ENCODE data around the gene KLKB1.
"Not testable (repeated sequence)": the region's sequence is repeated elsewhere in the genome, so short reads cannot be mapped to it uniquely, and the experiment has no call there.

The KLKB1 gene

GRCh38 chr4:186260504-186261448 is 33.5 kb downstream of the KLKB1 start:
- DNase-seq (ENCODE audit: low read depth): peak; percentile 2
- no peak overlapping the region for H3K4me3 ChIP-seq (ENCODE audit: control insufficient read depth, low read depth, low read length)
- TF ChIP-seq CTCF (conservative IDR thresholded peaks at IDR 0.05; ENCODE audit: control insufficient read depth, insufficient read depth, low read depth, low read length): no peak

DNA sequence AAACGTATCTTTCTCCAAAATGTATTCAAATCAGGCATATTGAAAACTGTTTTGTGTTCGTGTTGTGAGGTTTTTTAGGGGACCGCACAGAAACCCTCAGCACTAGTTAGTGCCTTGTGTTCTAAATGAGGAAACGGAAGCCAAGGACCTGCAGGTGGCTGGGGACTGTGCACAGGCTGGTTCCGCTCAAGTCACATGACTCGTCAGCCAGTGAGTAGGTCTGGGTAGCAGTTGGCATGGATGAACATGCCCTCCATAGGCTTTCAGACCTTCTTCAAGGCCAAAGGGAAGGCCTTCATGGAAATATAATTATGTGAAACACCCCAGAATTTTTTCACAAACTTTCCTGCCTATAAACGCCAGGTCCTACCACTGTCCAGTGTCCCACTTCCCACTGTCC is 37.4 kb downstream of the KLKB1 start:
- no peak for DNase-seq (ENCODE audit: low read depth)
- no peak for TF ChIP-seq CTCF (conservative IDR thresholded peaks at IDR 0.05; ENCODE audit: control insufficient read depth, insufficient read depth, low read depth, low read length)
- H3K4me3 ChIP-seq (ENCODE audit: control insufficient read depth, low read depth, low read length): no peak overlapping the region

DNA sequence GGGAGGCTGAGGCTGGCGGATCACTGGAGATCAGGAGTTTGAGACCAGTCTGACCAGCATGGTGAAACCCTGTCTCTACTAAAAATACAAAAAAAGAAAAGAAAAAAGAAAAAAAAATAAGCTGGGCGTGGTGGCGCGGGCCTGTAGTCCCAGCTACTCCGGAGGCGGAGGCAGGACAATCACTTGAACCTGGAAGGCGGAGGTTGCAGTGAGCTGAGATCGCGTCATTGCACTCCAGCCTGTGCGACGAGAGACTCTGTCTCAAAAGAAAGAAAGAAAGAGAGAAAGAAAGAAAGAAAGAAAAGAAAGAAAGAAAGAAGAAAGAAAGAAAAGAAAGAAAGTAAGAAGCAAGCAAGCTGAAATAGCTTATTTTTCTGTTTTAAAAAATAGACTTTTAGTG is 37.9 kb downstream of the KLKB1 start:
- not testable (repeated sequence) for DNase-seq (ENCODE audit: low read depth); H3K4me3 ChIP-seq (ENCODE audit: control insufficient read depth, low read depth, low read length)

GRCh38 chr4:186265683-186266652 is 38.7 kb downstream of the KLKB1 start, which contains the start of gene F11:
F11 (plus strand) TSS chr4:186266189; CDS start chr4:186267137, 948 bp downstream.
- no peak for DNase-seq (ENCODE audit: low read depth)
- no peak for TF ChIP-seq CTCF (conservative IDR thresholded peaks at IDR 0.05; ENCODE audit: control insufficient read depth, insufficient read depth, low read depth, low read length)
- H3K4me3 ChIP-seq (ENCODE audit: control insufficient read depth, low read depth, low read length): no peak within 1 kb of the TSS

DNA sequence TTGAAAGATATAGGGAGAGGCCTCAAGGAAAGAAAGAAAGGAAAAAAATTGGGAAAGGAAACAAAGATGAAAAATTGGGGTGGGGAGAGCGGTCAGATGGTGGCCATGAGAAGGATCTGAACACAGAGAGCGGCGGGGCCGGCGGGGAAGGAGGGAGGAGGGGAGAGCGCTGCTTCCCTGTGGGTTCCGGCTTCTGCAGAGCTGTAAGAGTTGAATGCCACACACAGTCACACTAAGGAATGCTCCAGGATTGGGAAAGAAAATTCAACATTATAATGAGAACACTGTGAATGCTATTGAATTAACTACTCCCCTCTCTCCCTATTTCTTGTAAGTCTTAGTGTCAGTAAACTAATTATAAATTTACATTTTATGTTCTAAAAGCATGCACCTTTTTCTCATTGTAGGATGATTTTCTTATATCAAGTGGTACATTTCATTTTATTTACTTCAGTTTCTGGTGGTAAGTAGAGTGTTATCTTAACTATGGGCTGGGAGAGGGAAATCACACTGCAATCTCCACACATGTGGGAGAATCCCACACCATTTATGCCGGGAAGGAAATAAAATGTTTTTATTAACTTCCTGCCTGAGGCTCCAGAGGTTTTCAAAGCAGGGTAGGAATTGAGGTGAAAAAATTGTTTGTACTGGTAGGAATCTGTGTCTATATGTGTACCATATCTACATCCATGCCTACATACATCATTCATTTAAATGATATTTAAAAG is 39.6 kb downstream of the KLKB1 start:
- DNase-seq (ENCODE audit: low read depth): no peak
- TF ChIP-seq CTCF (conservative IDR thresholded peaks at IDR 0.05; ENCODE audit: control insufficient read depth, insufficient read depth, low read depth, low read length): no peak
- H3K4me3 ChIP-seq (ENCODE audit: control insufficient read depth, low read depth, low read length): no peak overlapping the region

DNA sequence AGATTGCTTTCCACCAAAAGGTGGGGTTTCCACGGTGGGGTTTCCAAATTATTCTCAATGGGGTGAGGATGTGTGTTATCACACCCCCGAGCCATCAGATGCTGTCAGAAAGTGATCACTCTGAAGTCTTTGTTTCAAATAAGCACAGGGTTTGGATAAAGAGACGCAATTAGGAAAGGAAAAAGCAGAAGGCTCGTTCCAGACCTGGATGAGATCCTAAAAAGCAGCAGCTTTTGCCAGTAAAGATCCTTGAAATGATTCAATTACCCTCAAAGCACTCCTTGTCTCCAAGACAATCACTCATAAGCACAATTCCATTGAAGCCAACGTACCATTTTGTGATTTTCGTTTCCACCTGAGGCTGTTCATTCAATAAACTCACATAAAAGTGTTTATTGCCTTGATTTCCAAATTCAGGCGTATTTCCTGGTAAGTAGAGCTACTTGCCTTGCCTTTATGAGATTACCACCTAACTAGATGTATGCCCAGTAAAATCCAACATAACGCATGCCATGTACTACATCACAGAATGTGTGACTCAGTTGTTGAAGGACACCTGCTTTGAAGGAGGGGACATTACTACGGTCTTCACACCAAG is 43.9 kb downstream of the KLKB1 start:
- DNase-seq (ENCODE audit: low read depth): no peak
- H3K4me3 ChIP-seq (ENCODE audit: control insufficient read depth, low read depth, low read length): no peak overlapping the region
- no peak for TF ChIP-seq CTCF (conservative IDR thresholded peaks at IDR 0.05; ENCODE audit: control insufficient read depth, insufficient read depth, low read depth, low read length)

All from fibroblast of mammary gland (primary cell).